IMR-90 (cell line): Measurements from ENCODE around the gene SRSF5. TPM values are rescaled to one million over a fixed set of nuclear protein-coding genes. Genes with fewer than 3 reads are reported as not detected.

Experiments
- ATAC-seq: fragments of 200-7000 bp; cut with Tn5 transposase; 2 replicates; pipeline ENCODE4 v1.9.1; 2020; ENCODE audit warnings: low read depth, mild to moderate bottlenecking, moderate library complexity
- BruUV-seq: library from RNA; stranded (reverse); fragments of 400-500 nt; replicated peaks from 2 replicates; lab custom pipeline; 2021; lab: Mats Ljungman, UMichigan
- CTCF ChIA-PET: fragments of 300-600 bp; formaldehyde crosslinking; extraction: SDS; loops from one replicate; lab custom pipeline; 2021; ENCODE audit warnings: antibody characterized with exemption; lab: Yijun Ruan, JAX
- POLR2A ChIA-PET: fragments of 300-600 bp; sonication (Branson Sonifier 250); formaldehyde crosslinking; loops from one replicate; lab custom pipeline; 2022; ENCODE audit warnings: antibody characterized with exemption; ENCODE audit not compliant: unreplicated experiment; lab: Charles Lee
- DNase-seq: peaks from one replicate; pipeline ENCODE4 v3.0.0; 2013
- H2AFZ ChIP-seq: replicated peaks from 2 replicates; pipeline ENCODE3; 2013; ENCODE audit warnings: low read length, mild to moderate bottlenecking; ENCODE audit not compliant: poor library complexity
- H2AK5ac ChIP-seq: 2 replicates; pipeline ENCODE4 v1.6.1; 2013; ENCODE audit warnings: low read depth, low read length, inconsistent platforms
- H2AK9ac ChIP-seq: replicated peaks from 2 replicates; pipeline ENCODE3; 2013; ENCODE audit warnings: mild to moderate bottlenecking, low read depth, low read length, moderate library complexity; ENCODE audit not compliant: poor library complexity
- H2BK120ac ChIP-seq: 2 replicates; pipeline ENCODE4 v1.6.1; 2013; ENCODE audit warnings: low read depth, low read length, inconsistent platforms
- H2BK15ac ChIP-seq: 3 replicates; pipeline ENCODE4 v1.6.1; 2013; ENCODE audit warnings: low read depth, low read length, inconsistent platforms
- H2BK20ac ChIP-seq: 2 replicates; pipeline ENCODE4 v1.6.1; 2013; ENCODE audit warnings: low read depth, mild to moderate bottlenecking, inconsistent platforms, low read length, moderate library complexity
- H2BK5ac ChIP-seq: 2 replicates; pipeline ENCODE4 v1.6.1; 2013; ENCODE audit warnings: mild to moderate bottlenecking, low read depth, low read length, inconsistent platforms; ENCODE audit not compliant: poor library complexity, severe bottlenecking
- H3K14ac ChIP-seq: replicated peaks from 2 replicates; pipeline ENCODE4 v1.6.1; 2013; ENCODE audit warnings: low read depth, low read length, inconsistent platforms
- H3K18ac ChIP-seq: 2 replicates; pipeline ENCODE4 v1.6.1; 2013; ENCODE audit warnings: low read depth, low read length, control low read depth
- H3K23ac ChIP-seq: 2 replicates; pipeline ENCODE4 v1.6.1; 2013; ENCODE audit warnings: low read depth, low read length, inconsistent platforms
- H3K27ac ChIP-seq: 2 replicates; pipeline ENCODE4 v1.5.1; 2013; ENCODE audit warnings: mild to moderate bottlenecking, control low read depth, low read length; ENCODE audit not compliant: insufficient read depth
- H3K27me3 ChIP-seq: 2 replicates; pipeline ENCODE4 v1.6.1; 2013; ENCODE audit warnings: low read length; ENCODE audit not compliant: control insufficient read depth, insufficient read depth
- H3K36me3 ChIP-seq: 2 replicates; pipeline ENCODE4 v1.6.1; 2013; ENCODE audit warnings: low read length, mixed read lengths; ENCODE audit not compliant: control insufficient read depth, insufficient read depth
- H3K4ac ChIP-seq: 2 replicates; pipeline ENCODE4 v1.6.1; 2013; ENCODE audit warnings: low read depth, low read length, inconsistent platforms
- H3K4me1 ChIP-seq: 2 replicates; pipeline ENCODE4 v1.6.1; 2013; ENCODE audit warnings: low read length, mixed read lengths; ENCODE audit not compliant: control insufficient read depth, insufficient read depth
- H3K4me2 ChIP-seq: 2 replicates; pipeline ENCODE4 v1.6.1; 2013; ENCODE audit warnings: low read depth, mild to moderate bottlenecking, control low read depth, low read length, moderate library complexity
- H3K4me3 ChIP-seq: 2 replicates; pipeline ENCODE4 v1.5.1; 2013; ENCODE audit warnings: low read depth, mild to moderate bottlenecking, control low read depth, low read length, moderate library complexity; ENCODE audit not compliant: insufficient read depth
- H3K56ac ChIP-seq: 2 replicates; pipeline ENCODE4 v1.6.1; 2013; ENCODE audit warnings: low read length, inconsistent platforms; ENCODE audit not compliant: insufficient read depth; ENCODE audit errors: extremely low read depth
- H3K79me1 ChIP-seq, 2 experiments: 2 replicates each; pipeline ENCODE4 v1.6.1; 2013; ENCODE audit warnings: low read length in 2 of 2, inconsistent platforms in 1 of 2, low read depth in 1 of 2
- H3K9ac ChIP-seq: 2 replicates; pipeline ENCODE4 v1.6.1; 2013; ENCODE audit warnings: low read depth, low read length, control low read depth
- H3K9me1 ChIP-seq: 2 replicates; pipeline ENCODE4 v1.6.1; 2013; ENCODE audit warnings: low read length, inconsistent platforms; ENCODE audit not compliant: insufficient read depth
- H3K9me3 ChIP-seq: 2 replicates; pipeline ENCODE4 v1.6.1; 2013; ENCODE audit warnings: low read length; ENCODE audit not compliant: control insufficient read depth, insufficient read depth
- H4K20me1 ChIP-seq: 2 replicates; pipeline ENCODE4 v1.6.1; 2013; ENCODE audit warnings: low read length, inconsistent platforms; ENCODE audit not compliant: insufficient read depth
- H4K5ac ChIP-seq: 2 replicates; pipeline ENCODE4 v1.6.1; 2013; ENCODE audit warnings: mild to moderate bottlenecking, low read depth, low read length, control low read depth
- H4K8ac ChIP-seq, 2 experiments: 2 replicates each; pipeline ENCODE4 v1.6.1; 2013; ENCODE audit warnings: low read depth in 2 of 2, low read length in 2 of 2, control low read depth in 1 of 2, inconsistent platforms in 1 of 2
- H4K91ac ChIP-seq: 2 replicates; pipeline ENCODE4 v1.6.1; 2013; ENCODE audit warnings: low read depth, low read length, inconsistent platforms; ENCODE audit not compliant: insufficient read depth
- BHLHE40 ChIP-seq: fragments of 150-350 bp; IDR thresholded peaks from 2 replicates; pipeline ENCODE4 v1.6.1; 2016; ENCODE audit warnings: mild to moderate bottlenecking, low read depth, low read length
- CEBPB ChIP-seq: IDR thresholded peaks from 2 replicates; pipeline ENCODE4 v1.6.1; 2012; ENCODE audit warnings: low read depth, low read length, improper control_type of control experiment
- CHD1 ChIP-seq: IDR thresholded peaks from 2 replicates; pipeline ENCODE4 v1.6.1; 2012; ENCODE audit warnings: low read depth, low read length, improper control_type of control experiment
- CTCF ChIP-seq: conservative IDR thresholded peaks from 2 replicates; pipeline ENCODE4 v1.5.1; 2012; ENCODE audit warnings: mild to moderate bottlenecking, low read depth, low read length, improper control_type of control experiment
- FOS ChIP-seq: fragments of 150-350 bp; IDR thresholded peaks from 2 replicates; pipeline ENCODE4 v1.6.1; 2016; ENCODE audit warnings: low read depth, low read length
- MAFK ChIP-seq: IDR thresholded peaks from 2 replicates; pipeline ENCODE4 v1.6.1; 2012; ENCODE audit warnings: low read depth, low read length, improper control_type of control experiment
- MAZ ChIP-seq: IDR thresholded peaks from 2 replicates; pipeline ENCODE4 v1.6.1; 2012; ENCODE audit warnings: low read depth, mild to moderate bottlenecking, low read length, improper control_type of control experiment, moderate library complexity, borderline replicate concordance
- MXI1 ChIP-seq: IDR thresholded peaks from 2 replicates; pipeline ENCODE4 v1.6.1; 2012; ENCODE audit warnings: low read depth, mild to moderate bottlenecking, low read length, moderate library complexity, borderline replicate concordance
- NFE2L2 ChIP-seq: fragments of 150-350 bp; IDR thresholded peaks from 2 replicates; pipeline ENCODE4 v1.6.1; 2016; ENCODE audit warnings: low read depth, mild to moderate bottlenecking, low read length
- POLR2A ChIP-seq: IDR thresholded peaks from 2 replicates; pipeline ENCODE4 v1.6.1; 2012; ENCODE audit warnings: mild to moderate bottlenecking, low read depth, low read length
- RAD21 ChIP-seq: IDR thresholded peaks from 2 replicates; pipeline ENCODE4 v1.6.1; 2012; ENCODE audit warnings: low read length, improper control_type of control experiment
- RCOR1 ChIP-seq: IDR thresholded peaks from 2 replicates; pipeline ENCODE4 v1.6.1; 2012; ENCODE audit warnings: mild to moderate bottlenecking, low read length, improper control_type of control experiment; ENCODE audit not compliant: insufficient replicate concordance
- RFX5 ChIP-seq: IDR thresholded peaks from 2 replicates; pipeline ENCODE4 v1.8.0; 2012; ENCODE audit warnings: low read depth, mild to moderate bottlenecking, low read length, moderate library complexity
- SMC3 ChIP-seq: fragments of 150-350 bp; IDR thresholded peaks from 2 replicates; pipeline ENCODE4 v1.6.1; 2016; ENCODE audit warnings: low read depth, mild to moderate bottlenecking, antibody characterized with exemption, low read length, moderate library complexity
- WGBS, 2 experiments: methylation state at CpG; one replicate each; pipeline versions ENCODE4 v1.1.5 to v1.1.7; 2013; ENCODE audit warnings: missing lambda C conversion rate in 2 of 2; ENCODE audit not compliant: insufficient read length in 1 of 2; ENCODE audit errors: extremely low coverage in 2 of 2; 5-methylcytosine and 5-hydroxymethylcytosine counted together
- dilution Hi-C: fragments of 300-500 bp; cut with HindIII; formaldehyde crosslinking; loops from one replicate; pipeline ENCODE4 v1.14.3; 2018; ENCODE audit warnings: low sequenced_read_pairs; ENCODE audit not compliant: unreplicated experiment
- in situ Hi-C: fragments of 300-500 bp; cut with MboI; formaldehyde crosslinking; loops from 3 replicates; pipeline ENCODE4 v1.14.3; 2019; ENCODE audit warnings: low sequenced_read_pairs, inconsistent platforms, mixed read lengths
- intact Hi-C: fragments of 100-400 bp; cut with micrococcal nuclease; formaldehyde crosslinking; loops from 2 replicates; pipeline ENCODE4 v1.10.0; 2022
- polyA plus RNA-seq, 3 experiments: library from polyadenylated mRNA; depleted of rRNA; stranded (reverse); fragments of >200 nt; gene quantifications; 2 replicates each; pipeline ENCODE4 v1.2.3, GENCODE V29; 2012; ENCODE audit warnings: low replicate concordance in 1 of 3
- total RNA-seq: library from RNA; depleted of rRNA; stranded (reverse); fragments of >200 nt; gene quantifications from 2 replicates; pipeline ENCODE4 v1.2.3, GENCODE V29; 2012
- TF ChIP-seq, protein P1 (sequence below): fragments of 150-350 bp; IDR thresholded peaks from 2 replicates; pipeline ENCODE4 v1.6.1; 2016; ENCODE audit warnings: low read depth, mild to moderate bottlenecking, low read length, moderate library complexity, borderline replicate concordance
- TF ChIP-seq, protein P2 (sequence below): fragments of 150-350 bp; IDR thresholded peaks from 2 replicates; pipeline ENCODE4 v1.6.1; 2017; ENCODE audit warnings: mild to moderate bottlenecking, antibody characterized with exemption, low read length, low read depth

SRSF5 gene
- total and polyA plus RNA-seq, 2 of the 4 experiments (the other 2 are of a cell fraction): 29.4 to 229 TPM

DNA sequence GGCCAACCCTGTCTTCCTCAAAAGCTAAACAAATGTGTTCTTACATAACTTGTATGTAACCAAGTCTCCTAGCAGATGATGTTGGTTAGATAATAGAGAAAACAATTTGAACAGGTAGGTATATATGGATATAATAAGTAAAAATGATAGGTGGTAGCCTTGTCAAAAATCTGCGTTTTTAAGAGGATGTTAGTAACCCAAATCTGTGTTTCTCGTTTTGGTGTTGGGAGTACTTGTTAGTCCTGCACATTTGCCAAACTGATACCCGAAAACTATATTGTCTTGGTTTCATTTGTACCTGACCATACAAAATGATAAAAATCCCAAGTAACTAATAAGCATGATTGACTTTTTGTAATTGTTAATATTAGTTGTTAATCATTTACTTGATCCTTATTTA lies 8.1 kb downstream of the SRSF5 start:
- no CpG with 5 or more reads among the region's 3 CpGs for WGBS, 2 experiments
- Histone ChIP-seq H3K18ac (no peak overlapping the region), H2BK15ac (no peak overlapping the region), H3K4ac (no peak overlapping the region), H3K9me1 (peaks cover 12% of the 10 kb centered on the region), H3K23ac (no peak overlapping the region), H2BK5ac (no peak overlapping the region), H4K20me1 (peaks cover 44% of the 10 kb centered on the region), H3K4me1 (no peaks in the 10 kb centered on the region), H3K9ac (no peak overlapping the region), H3K9me3 (no peaks in the 10 kb centered on the region), H3K27me3 (no peaks in the 10 kb centered on the region), H2BK20ac (no peak overlapping the region), H3K56ac (no peak overlapping the region), H2AK5ac (no peak overlapping the region), H4K8ac (no peak overlapping the region), H3K27ac (no peak overlapping the region), H4K91ac (no peak overlapping the region), H2AK9ac (no peak overlapping the region), H4K5ac (no peak overlapping the region), H3K14ac (no peak overlapping the region), H3K4me3 (no peak overlapping the region), H2AFZ (no peak overlapping the region), H3K4me2 (no peak overlapping the region), H3K36me3 (peaks cover 50% of the 10 kb centered on the region), H2BK120ac (no peak overlapping the region), H3K79me1 (peaks cover 28 to 58% of the 10 kb centered on the region in 2 experiments)
- ATAC-seq (no peak), DNase-seq (no peak)
- ChIA-PET CTCF (interaction anchor here (0.6 to 0.7 kb wide), 2 partner anchors 167 to 1207 kb away, joined by 4 to 5 read pairs; no protein-coding TSS in a partner anchor), POLR2A (no interaction called here)
- intact Hi-C loops: no loop called here
- dilution Hi-C loops: no loop called here
- no TSS peak for BruUV-seq
- in situ Hi-C loops: no loop called here
- TF ChIP-seq, protein P1, sequence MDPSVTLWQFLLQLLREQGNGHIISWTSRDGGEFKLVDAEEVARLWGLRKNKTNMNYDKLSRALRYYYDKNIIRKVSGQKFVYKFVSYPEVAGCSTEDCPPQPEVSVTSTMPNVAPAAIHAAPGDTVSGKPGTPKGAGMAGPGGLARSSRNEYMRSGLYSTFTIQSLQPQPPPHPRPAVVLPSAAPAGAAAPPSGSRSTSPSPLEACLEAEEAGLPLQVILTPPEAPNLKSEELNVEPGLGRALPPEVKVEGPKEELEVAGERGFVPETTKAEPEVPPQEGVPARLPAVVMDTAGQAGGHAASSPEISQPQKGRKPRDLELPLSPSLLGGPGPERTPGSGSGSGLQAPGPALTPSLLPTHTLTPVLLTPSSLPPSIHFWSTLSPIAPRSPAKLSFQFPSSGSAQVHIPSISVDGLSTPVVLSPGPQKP: no peak
- TF ChIP-seq NFE2L2: no peak
- TF ChIP-seq FOS: no peak
- TF ChIP-seq, protein P2, sequence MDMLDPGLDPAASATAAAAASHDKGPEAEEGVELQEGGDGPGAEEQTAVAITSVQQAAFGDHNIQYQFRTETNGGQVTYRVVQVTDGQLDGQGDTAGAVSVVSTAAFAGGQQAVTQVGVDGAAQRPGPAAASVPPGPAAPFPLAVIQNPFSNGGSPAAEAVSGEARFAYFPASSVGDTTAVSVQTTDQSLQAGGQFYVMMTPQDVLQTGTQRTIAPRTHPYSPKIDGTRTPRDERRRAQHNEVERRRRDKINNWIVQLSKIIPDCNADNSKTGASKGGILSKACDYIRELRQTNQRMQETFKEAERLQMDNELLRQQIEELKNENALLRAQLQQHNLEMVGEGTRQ: no peak
- no peak for TF ChIP-seq MXI1
- no peak for TF ChIP-seq CHD1
- no peak for TF ChIP-seq CTCF
- TF ChIP-seq RAD21: no peak
- TF ChIP-seq MAZ: no peak
- TF ChIP-seq SMC3: no peak
- TF ChIP-seq CEBPB: no peak
- no peak for TF ChIP-seq RCOR1
- TF ChIP-seq RFX5: no peak
- no peak for TF ChIP-seq BHLHE40
- TF ChIP-seq MAFK: no peak
- no peak; the same call in none of the 2 replicates for TF ChIP-seq POLR2A
